IPS-NIHi7 (cell line): ENCODE data around the gene PLAGL2.
"Not testable (repeated sequence)": the region's sequence is repeated elsewhere in the genome, so short reads cannot be mapped to it uniquely, and the experiment has no call there.

Source experiments
- DNase-seq: peaks from one replicate; pipeline ENCODE4 v3.0.0; 2012; ENCODE audit warnings: mixed read lengths; ENCODE audit errors: extremely low spot score

Gene PLAGL2

DNA sequence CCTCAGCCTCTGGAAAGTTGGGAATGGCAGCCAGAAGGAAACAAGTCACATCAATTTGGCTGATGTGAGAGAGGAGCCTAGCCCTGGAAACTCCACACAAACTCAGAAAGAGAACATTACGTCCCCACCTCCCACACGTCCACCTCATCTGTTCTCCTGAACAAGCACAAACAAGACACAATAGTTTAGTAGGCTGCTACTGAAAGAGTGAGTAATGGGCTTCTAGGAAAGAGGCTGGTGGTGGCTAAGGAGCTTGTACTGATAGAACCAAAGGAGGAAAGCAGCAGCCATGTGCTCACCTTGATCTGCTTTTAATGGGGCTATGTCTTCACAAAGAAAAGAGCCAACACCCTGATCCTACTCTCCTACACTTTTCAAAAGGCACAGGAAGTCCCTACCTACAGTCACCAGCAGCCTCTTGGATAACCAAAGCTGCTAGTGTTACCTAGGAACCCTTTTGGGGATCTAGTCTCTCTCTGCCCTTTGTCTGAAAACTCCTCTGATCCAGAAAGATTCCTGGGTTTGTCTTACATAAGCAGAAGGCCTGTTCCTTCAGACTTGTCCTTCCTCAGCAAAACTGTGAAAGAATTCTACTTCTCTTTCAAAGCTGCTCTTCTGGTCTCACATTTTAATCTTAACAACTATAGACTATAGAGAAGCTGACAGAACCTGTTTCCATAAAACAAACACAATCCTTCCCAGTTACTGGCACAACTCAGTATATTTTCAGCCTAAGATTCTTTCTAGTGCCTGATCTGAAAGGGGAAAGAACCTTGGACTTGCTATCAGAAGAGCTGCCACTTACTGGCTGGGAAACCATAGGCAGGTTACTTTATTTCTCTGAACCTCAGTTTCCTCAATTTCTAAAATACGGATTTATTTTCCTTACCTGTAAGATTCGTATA lies 3.1 kb downstream of the PLAGL2 start:
- DNase-seq: no peak

GRCh38 chr20:32203356-32204204 lies 4.0 kb downstream of the PLAGL2 start:
- DNase-seq: no peak

GRCh38 chr20:32201977-32202363 lies 5.6 kb downstream of the PLAGL2 start:
- DNase-seq: no peak

DNA sequence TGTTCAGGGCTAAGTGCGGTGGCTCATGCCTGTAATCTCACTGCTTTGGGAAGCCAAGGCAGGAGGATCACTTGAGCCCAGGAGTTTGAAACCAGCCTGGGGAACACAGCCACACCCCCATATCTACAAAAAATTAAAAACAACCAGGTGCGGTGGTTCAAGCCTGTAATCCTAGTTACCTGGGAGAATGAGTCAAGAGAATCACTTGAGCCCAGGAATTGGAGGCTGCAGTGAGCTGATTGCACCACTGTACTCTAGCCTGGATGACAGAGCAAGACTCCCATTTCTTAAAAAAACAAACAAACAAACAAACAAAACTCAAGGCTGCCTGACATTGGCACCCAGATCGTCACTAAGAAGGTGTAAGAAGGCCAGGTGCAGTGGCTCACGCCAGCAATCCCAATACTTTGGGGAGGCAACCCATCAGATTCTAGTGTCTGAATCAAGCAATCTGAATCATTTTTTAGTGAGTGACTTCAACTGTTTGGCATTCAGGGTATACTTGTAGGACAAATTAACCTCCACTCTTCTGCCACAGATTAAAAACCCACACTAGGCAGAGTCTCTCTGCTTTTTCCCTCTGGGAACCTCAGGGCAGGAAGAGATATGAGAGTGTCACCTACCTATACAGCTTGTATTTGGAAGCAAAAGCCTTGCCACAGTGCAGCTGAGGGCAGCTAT lies 6.1 kb downstream of the PLAGL2 start:
- DNase-seq: no peak

GRCh38 chr20:32199006-32199405 lies 8.5 kb downstream of the PLAGL2 start:
- no peak for DNase-seq

DNA sequence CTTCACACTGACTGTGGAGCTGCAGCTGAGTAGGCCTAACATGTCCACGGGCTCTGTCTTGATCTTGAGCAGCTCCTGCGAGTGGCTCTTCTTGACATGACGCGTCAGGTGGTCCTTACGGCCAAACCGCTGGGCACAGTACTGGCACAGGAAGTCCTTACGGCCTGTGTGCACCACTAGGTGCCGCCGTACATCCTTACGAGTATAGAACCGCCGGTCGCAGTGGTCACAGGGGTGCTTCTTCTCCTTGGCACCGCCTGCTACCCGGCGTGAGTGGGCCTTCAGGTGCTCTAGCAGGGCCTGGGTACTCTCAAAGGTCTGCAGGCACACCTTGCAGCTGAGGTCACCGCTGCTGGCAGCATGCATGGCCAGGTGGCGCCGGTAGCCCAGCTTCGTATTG lies 10.4 kb downstream of the PLAGL2 start:
- DNase-seq: not testable (repeated sequence)

GRCh38 chr20:32196613-32197012 lies 10.9 kb downstream of the PLAGL2 start:
- not testable (repeated sequence) for DNase-seq

DNA sequence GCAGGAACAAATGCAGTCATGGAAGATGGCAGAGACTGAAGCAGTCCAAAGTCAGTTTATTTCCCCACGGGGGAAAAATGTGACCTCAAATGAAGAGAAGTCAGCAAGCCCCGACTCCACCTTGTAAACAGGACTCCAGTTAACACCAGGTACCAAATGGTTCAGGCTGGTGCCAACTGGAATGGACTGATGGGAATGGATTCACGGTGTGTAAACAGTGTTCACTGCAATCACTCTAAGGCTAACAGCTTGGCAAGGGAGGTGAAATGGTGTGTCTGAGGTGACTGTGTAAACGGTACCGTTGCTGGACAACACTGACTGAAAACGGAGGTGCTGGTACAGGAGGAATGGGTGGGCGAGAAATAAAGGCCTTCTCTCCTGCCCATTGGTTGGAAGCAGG lies 12.0 kb downstream of the PLAGL2 start:
- DNase-seq: no peak

DNA sequence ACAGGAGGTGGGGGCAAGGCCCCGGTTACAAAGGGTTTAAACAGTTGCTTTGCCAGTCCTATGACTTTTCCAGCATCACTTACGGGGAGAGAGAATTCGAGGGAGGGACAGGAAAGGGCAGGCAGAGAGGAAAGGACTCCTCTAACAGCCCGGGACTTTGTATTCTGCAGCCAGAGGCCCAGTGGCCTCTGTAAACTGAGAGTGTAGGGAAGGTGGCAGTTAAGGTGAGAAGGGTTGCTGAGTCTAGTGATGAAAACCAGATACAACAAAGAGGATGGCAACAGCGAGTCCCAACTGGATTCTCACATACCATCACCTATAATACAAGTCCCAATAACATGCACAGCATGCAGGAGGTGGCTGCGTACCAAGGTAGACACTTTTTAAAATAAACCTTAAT lies 13.5 kb downstream of the PLAGL2 start:
- no peak for DNase-seq

- not testable (repeated sequence) for DNase-seq
Measured at GRCh38 chr20:32193336-32193735, 14.2 kb downstream of the PLAGL2 start.

GRCh38 chr20:32192698-32193097 lies 14.8 kb downstream of the PLAGL2 start:
- no peak for DNase-seq

GRCh38 chr20:32191873-32192272 lies 15.7 kb downstream of the PLAGL2 start:
- no peak for DNase-seq

DNA sequence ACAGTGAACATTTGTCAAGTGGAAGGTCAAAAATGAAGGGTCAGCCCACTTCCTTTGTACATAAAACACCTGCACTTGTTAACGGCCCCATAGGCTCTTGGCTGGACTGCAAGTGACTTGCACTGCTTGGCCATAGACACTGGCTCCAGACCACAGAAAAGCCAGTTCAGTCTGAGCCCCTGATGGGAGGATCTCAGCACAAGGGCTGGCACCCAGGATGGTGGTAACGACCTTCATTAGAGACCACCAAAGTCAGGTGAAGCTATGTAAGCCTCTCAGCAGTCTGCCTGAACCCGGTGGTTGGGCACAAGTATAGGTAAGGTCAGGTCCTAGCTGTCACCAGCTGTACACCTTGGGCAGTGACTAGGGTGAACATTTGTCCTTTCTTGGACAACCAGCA lies 16.1 kb downstream of the PLAGL2 start:
- DNase-seq: no peak

DNA sequence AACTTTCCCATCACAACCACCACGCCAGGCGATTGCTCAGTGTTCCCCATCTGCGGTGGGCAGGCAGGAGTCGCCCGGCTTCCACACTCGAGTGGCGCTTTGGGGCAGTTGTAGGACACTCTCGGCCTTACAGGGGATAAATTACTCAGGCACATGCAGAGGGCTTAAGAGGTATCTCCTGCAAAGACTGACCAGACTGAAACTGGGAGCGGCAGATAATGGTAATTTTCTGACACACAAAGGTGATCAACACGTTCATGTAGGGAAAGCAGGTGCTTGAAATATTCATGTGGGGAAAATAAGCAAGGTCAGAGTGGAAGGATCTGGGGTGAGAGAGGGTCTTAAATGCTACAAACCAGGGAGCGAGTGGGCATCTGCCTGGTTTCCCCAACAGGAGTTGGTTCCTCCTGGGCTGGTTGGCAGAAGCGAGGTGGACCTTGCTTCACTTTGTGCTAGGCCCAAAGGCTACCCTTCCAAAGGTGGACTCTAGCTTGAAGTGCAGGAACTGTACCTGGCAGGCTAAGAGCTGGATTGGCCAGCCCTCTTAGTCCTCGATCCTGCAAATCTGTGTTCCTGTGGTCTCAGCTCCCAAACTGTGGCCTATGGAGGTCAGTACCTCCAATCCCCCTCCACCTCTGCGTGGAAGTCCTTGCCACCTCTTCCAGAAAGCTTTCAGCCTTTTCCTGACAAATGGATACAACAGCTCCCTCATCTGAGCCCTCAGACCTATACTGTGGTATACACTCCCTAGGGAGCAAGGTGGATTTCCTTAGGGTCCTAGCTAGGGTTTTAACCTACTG lies 16.7 kb downstream of the PLAGL2 start:
- DNase-seq: no peak

- DNase-seq: peak; percentile 67
Measured at GRCh38 chr20:32189691-32190615, 17.6 kb downstream of the PLAGL2 start.

DNA sequence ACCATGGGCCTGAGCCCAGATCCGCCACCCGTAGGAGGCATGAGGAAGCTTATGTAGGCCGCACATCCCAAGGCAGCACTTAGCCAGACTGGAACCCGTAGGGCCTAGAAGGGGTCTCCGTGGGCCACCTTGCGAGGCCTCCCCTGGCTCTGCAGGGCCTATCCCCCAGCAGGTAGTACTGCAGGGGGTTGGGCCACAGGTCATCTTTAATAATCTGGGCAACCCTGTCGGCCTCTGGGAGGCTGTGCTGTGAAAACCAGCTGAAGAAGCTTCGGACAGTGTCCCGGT lies 18.5 kb downstream of the PLAGL2 start:
- no peak for DNase-seq

GRCh38 chr20:32188376-32189122 lies 19.0 kb downstream of the PLAGL2 start:
- DNase-seq: no peak

- no peak for DNase-seq
Measured at GRCh38 chr20:32186506-32186905, 21.0 kb downstream of the PLAGL2 start.

DNA sequence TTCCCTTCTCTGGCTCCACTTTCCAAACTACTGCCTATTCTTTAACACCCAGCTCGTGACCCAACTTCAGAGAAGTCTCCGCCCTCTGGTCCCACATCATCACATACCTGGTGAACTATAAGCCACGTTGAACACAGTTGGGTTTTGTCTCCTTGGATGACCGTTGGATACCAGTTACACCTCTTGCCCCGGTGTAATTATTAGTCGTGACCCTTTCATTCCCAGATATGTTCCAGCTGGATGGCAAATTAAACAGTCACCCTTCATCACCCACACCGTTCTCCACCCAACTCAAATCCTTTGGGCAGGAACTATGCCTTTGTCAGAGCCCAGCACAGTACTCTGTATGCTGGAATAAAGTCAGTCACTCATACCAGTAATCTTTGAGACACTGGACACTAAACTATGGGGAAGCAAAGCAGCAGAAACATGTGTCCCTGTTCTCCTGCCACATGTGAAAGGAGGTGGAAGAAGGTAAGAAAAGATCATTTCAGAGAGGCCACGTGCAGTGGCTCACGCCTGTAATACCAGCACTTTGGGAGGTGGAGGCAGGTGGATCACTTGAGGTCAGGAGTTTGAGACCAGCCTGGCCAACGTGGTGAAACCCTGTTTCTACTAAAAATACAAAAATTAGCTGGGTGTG lies 22.5 kb downstream of the PLAGL2 start:
- DNase-seq: no peak
